Posterior cingulate gyrus (tissue), 11 donors: ENCODE measurements around the gene SEMA5A.

ENCODE experiments used
- DNase-seq, 10 donors: peaks; one replicate each; pipeline versions ENCODE4 v3.0.0 to v3.0.0-alpha.2; 2020 to 2021; ENCODE audit warnings: mixed read lengths in 3 of 10
- intact Hi-C: fragments of 100-400 bp; cut with DNase I; formaldehyde crosslinking; loops from one replicate; pipeline ENCODE4 v1.15.1; 2023

The SEMA5A gene

GRCh38 chr5:9545992-9546851, at the start of gene SEMA5A:
SEMA5A (minus strand) TSS chr5:9546075; CDS start chr5:9379946, 166,129 bp downstream.
- intact Hi-C loops, result loop anchor here (10.0 kb wide), 1 partner anchor 301 kb away; no protein-coding TSS in a partner anchor
- DNase-seq, result peak; percentile 31 to 94 (median 55)

DNA sequence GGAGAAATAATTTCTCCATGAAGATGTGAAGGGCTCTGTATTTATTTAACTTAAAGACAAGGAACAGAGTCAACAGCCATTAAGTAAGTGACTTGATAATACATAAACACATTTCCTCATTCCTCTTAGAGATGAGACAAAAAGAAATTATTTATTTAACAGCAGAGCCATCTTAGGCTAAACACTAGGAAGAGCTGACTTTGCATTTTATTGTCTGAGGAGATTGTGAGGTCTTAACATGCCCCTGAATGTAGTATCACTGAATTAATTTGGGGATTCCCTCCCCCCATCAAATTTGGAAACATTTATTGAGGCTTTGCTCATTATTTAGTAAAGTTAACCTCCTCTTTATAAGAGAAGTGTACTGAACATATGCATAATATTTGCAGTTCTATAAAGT, 49.0 kb upstream of the SEMA5A start:
- intact Hi-C loops, result no loop called here

GRCh38 chr5:9589049-9589835, 43.4 kb upstream of the SEMA5A start:
- intact Hi-C loops, result no loop called here
- DNase-seq, result no peak

More for the DNA sequence above, 49.0 kb upstream of the SEMA5A start:
- DNase-seq, result no peak

DNA sequence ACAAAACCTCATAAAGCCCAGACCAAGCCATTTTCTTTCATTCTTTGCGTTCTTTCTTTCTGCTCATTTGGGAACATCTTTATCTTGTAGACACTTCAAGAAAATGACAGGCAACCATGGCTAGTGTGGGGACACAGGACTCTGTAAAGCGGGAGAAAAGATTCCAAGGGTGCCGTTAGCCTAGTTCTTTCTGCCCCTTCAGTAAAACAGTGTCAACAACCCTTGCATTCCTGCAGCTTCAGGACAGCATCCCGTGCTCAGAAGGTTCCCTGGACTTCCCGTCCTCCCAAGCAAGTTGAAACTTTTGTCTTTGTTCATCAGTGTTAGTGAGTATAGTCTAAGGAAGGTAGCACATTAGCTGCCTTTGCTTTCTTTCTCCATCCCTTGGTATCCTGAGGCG, 42.4 kb upstream of the SEMA5A start:
- DNase-seq, result no peak
- intact Hi-C loops, result no loop called here

GRCh38 chr5:9587135-9587534, 41.3 kb upstream of the SEMA5A start:
- DNase-seq, result no peak
- intact Hi-C loops, result no loop called here

DNA sequence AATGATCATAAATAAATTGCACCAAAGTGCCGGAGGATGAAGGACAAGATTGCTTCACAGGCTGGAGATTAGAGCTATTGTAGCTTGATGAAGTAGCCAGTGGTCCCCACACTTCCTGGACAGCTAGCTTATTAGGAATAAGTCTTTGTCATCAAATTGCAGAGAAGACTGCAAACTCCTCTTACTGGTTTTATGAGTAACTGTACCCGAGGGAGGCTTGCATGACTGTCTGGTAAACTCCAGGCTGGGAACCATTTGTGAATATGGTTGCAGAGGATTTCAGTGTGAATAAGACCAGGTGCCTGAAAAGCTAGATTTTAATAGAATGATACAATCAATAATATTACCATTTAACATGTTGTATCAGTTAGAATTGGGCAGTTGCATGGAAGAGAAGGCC, 36.5 kb upstream of the SEMA5A start:
- DNase-seq, result no peak
- intact Hi-C loops, result no loop called here

- intact Hi-C loops, result no loop called here
- DNase-seq, result no peak
These were observed 27.9 kb upstream of the SEMA5A start for GRCh38 chr5:9573796-9574195.

GRCh38 chr5:9572246-9572645, 26.4 kb upstream of the SEMA5A start:
- no peak for DNase-seq
- intact Hi-C loops, result no loop called here

- intact Hi-C loops, result no loop called here
These were observed 25.0 kb upstream of the SEMA5A start for GRCh38 chr5:9570876-9571275.

DNA sequence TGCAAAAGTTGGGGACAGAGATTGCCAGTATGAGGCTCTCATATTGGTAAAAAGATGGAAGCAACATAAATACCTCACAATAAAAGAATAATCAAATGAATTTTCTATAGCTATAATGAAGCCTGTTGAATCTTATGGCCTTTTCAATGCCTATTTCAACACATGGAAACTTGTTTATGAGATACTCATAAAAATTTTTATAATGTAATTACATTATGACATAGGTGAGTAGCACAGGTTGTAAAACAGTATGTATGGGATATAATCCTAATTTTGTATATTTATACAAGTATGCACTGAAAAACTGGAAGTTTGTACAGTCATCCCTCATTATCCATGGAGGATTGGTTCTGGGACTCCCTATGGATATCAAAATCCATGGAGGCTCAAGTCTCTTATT, 21.2 kb upstream of the SEMA5A start:
- intact Hi-C loops, result no loop called here
- no peak for DNase-seq

More at GRCh38 chr5:9570876-9571275, 25.0 kb upstream of the SEMA5A start:
- DNase-seq, result no peak

DNA sequence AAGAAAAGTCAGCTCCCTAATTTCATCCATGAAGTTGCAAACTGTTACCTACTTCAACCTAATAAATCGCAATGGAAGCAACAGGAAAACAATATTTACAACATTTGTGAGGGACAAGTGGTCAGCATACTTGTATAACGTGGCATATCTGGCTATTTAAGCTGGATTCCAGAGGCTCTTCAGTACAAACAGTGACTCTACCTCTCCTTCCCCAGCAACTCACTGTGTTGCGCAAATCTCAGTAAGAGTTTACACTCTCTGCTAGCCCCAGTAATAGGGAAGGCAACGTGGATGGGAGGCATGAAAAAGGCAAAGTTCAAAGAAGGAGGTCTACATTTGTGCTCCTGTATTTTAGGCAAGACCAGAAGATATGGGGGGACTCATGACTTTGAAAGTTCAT, 18.9 kb upstream of the SEMA5A start:
- intact Hi-C loops, result no loop called here
- DNase-seq, result no peak

DNA sequence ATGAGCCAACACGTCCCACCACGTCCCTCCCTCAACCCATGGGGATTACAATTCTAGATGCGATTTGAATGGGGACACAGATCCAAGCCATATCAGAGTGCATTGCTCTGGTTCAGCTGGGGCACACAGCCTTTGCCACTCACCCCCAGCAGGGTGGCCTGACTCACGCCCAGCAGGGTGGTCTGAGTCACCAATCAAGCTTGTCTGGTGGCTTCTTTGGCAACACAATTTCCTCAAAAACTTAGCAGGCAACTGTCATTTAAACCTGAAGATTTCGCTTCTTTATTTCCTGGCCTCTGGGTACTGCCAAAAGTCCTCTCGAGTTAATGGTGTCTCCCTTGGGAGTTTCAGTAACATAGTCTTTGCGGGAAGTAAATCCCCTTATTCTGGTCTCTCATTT, 16.3 kb upstream of the SEMA5A start:
- no peak for DNase-seq
- intact Hi-C loops, result no loop called here

DNA sequence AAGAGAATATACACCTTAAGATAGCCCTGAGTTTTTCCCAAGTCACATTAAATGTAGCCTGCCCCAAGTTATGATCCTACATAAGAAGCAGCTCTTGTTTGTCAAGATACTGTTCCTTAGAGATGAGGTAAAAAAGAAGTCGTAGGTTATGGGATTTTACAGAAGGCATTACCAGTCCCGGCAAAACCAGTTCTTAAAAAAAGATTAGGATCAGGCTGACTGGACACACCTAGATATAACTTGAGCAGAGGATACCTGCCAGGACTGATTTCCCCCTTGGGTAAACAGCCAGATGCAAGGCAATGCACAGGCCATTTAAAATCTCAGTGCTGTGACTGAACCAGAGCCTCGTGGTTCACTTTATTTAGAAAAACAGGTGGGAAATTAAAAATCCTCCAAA, 14.1 kb upstream of the SEMA5A start:
- DNase-seq, result no peak
- intact Hi-C loops, result no loop called here

- DNase-seq, result no peak
- intact Hi-C loops, result no loop called here
These were observed 12.6 kb upstream of the SEMA5A start for GRCh38 chr5:9558319-9558965.

DNA sequence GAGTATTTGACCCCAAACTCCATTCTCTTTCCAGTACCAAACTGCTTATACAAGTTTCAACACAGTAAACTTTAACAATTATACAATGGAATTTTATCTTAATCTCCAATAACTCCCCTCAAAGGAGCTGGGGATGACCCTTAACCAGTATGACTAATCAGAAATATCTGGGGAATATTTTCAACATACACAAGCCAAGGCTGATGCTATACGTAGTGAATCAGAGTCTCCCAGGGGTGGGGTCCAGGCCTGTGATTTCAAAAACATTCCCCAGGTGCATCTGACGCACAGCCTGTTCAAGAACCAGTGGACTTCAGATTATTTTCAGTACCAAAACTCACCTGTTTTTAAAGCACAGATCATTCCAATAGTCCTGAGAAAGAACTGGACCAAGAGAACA, 11.8 kb upstream of the SEMA5A start:
- intact Hi-C loops, result no loop called here
- no peak for DNase-seq

DNA sequence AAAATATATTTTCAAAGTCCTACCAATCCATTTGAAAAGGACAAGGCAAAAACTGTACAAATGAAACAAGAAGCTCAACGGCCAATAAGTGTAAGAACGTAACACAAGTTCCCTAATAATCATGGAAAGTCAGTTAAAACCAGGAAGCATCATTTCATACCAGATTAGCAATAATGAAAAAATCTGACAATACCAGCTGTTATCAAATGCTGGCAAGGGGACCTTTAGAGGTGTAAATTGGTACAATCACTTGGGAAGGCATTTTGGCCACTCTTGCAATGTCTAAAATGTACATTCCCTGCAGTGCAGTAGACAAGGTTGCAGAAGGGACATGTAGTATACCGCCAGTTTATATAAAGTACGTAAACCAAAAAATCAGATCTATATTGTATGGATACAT, 10.1 kb upstream of the SEMA5A start:
- no peak for DNase-seq
- intact Hi-C loops, result no loop called here

DNA sequence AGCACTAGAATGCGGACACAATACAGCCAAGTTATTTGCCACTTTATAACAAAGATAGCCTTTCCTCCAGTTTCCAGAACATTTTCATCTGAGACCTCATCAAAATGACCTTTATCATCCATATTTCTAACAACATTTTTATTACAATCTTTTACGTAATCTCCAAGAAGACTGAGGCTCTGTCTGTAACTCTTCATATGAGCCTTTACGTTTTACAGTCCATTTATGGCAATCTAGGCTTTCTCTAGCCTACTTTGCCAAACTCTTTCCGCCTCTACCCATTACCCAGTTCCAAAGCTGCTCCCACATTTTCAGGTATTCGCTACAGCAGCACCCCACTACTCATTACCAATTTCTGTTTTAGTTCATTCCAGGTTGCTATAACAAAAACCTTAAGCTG, 8.2 kb upstream of the SEMA5A start:
- intact Hi-C loops, result no loop called here
- DNase-seq, result no peak

DNA sequence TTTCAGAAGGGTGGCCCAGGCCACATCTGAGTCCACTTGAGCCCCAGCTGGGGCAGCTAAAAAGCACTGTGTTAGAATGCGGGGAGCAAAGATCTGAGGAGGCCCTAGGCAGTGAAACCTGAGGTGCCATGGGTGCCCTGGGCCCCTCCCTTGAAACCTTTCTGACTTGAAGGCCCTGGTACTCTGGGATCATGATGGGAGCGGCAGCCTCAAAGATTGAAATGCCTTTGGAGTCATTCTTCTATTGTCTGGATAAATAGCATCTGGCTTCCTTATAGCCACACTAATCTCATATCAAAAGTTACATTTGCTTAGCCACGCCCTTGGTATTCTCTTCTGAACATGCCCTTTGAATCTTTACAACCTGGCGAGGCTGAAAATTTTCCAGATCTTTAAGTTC, 7.7 kb upstream of the SEMA5A start:
- no peak for DNase-seq
- intact Hi-C loops, result no loop called here

GRCh38 chr5:9551567-9552537, 6.0 kb upstream of the SEMA5A start:
- intact Hi-C loops, result no loop called here
- no peak for DNase-seq

DNA sequence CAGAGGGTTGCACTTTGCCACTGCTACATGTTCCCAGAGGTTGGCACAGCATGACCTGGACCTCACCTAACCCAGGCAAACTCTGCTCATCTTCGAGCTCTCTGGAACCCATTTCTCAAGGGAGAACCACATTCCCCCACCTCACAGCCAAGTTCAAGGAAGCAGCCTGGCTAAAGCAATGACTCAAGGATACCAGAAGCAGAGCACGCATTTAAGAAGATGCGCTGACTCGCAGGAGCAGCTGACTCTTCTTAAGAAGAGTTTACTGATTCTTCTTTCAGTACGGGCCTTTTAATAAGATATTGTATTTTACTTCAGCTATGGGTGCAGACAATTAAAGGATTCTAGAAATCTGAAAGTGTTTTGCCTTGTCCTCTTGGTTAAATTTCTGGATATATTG, 4.1 kb upstream of the SEMA5A start:
- DNase-seq, result no peak
- intact Hi-C loops, result loop anchor here (10.0 kb wide), 1 partner anchor 305 kb away; no protein-coding TSS in a partner anchor
